Measurements from ENCODE around the gene SF3A1. TPM values are rescaled to one million over a fixed set of nuclear protein-coding genes. Genes with fewer than 3 reads are reported as not detected.

Gene SF3A1
- total RNA-seq, 1 donor from 2014 or later = 157 TPM

DNA sequence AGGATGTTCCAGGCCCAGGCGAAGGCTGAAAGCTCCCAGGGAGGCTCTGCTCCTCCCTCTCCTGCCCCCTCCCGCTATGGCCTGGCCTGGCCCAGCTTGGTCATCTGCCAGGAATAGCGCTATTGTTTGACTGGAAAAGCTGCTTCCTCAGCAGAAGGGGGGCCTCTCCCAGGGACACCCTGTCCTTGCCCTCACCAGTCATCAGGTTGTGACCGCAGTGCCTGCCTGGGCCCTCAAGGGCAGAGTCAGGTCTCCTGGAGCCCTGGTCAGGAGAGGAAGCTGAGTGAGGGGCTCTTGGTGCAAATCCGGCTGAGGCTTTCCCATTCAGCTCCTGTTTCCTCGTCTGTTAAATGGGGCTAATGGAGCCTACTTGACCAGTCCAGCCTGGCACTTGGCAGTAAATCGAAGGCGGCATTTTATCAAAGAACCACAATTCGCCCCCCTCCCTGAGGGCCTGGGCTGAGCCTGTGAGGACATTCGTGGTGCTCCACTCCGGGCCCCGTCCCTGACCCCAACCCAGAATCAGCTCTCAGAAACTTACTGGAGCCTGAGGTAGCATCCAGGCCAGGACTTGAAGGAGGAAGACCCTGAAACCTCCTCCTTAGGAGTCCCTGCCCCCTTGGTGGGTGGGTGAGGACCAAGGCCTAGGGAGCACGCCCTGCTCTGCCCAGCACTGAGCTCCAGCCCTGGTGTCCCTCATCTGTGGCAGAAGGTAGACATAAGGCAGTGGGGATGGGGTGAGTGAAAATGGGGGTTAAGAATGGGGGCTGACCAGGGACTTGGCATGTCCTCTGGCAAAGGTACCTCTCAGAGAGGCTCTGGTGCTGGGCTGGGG lies 65.4 kb downstream of the SF3A1 start:
- Mint-ChIP-seq H3K27ac (ENCODE audit: unreplicated experiment) (no peak overlapping the region), H3K27me3 (ENCODE audit: unreplicated experiment) (peaks cover 6% of the 10 kb centered on the region), H3K9me3 (ENCODE audit: unreplicated experiment) (peaks cover 5% of the 10 kb centered on the region), H3K4me3 (ENCODE audit: unreplicated experiment) (no peak overlapping the region), H3K4me1 (ENCODE audit: low read depth, unreplicated experiment) (peaks cover 4% of the 10 kb centered on the region), H3K36me3 (ENCODE audit: unreplicated experiment) (no peaks in the 10 kb centered on the region)
- DNase-seq = no peak
- TF ChIP-seq, protein P1, sequence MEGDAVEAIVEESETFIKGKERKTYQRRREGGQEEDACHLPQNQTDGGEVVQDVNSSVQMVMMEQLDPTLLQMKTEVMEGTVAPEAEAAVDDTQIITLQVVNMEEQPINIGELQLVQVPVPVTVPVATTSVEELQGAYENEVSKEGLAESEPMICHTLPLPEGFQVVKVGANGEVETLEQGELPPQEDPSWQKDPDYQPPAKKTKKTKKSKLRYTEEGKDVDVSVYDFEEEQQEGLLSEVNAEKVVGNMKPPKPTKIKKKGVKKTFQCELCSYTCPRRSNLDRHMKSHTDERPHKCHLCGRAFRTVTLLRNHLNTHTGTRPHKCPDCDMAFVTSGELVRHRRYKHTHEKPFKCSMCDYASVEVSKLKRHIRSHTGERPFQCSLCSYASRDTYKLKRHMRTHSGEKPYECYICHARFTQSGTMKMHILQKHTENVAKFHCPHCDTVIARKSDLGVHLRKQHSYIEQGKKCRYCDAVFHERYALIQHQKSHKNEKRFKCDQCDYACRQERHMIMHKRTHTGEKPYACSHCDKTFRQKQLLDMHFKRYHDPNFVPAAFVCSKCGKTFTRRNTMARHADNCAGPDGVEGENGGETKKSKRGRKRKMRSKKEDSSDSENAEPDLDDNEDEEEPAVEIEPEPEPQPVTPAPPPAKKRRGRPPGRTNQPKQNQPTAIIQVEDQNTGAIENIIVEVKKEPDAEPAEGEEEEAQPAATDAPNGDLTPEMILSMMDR (IDR thresholded peaks at IDR 0.05; ENCODE audit: partially characterized antibody, unreplicated experiment) = no peak

DNA sequence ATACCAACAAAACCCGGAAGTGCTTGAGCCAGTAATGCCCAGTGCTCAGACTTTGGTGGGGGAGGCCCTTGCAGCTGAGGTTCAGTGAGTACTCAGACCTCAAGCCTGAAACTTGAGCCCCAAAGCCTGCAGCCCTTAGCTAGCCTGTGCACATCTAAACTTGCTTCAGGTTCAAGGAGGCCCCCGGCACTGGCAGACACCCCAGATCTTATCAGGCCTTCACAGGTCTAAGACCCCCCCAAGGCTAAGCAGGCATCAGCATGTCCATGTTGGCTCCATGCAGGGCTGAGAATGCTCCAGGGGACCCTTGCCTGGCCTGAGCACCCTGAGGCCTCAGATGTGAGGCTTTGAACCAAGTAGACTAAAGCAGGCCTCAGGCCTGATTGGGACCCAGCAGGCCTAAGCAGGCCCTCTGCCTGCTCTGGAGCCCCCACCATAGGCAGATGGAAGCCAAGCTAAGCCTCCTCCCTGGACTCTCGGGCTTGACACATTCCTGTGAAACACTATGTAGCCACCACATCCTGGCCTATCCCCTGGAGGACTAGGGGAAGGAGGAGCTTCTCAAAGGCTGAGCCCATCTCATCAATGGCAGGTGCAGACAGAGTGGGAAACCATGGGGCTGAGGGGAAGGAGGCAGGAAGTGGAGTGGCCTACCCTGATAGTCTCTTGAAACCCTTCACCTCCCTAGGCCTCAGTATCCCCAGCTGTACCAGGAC lies 66.2 kb downstream of the SF3A1 start:
- DNase-seq = no peak
- peak overlapping the region; percentile 68 for H3K4me3 Mint-ChIP-seq (ENCODE audit: unreplicated experiment)
- peak overlapping the region; percentile 17 for H3K27ac Mint-ChIP-seq (ENCODE audit: unreplicated experiment)
- no peaks in the 10 kb centered on the region for H3K36me3 Mint-ChIP-seq (ENCODE audit: unreplicated experiment)
- TF ChIP-seq, protein P1 (IDR thresholded peaks at IDR 0.05; ENCODE audit: partially characterized antibody, unreplicated experiment) = no peak
- H3K4me1 Mint-ChIP-seq (ENCODE audit: low read depth, unreplicated experiment) = peaks cover 4% of the 10 kb centered on the region
- peaks cover 6% of the 10 kb centered on the region for H3K27me3 Mint-ChIP-seq (ENCODE audit: unreplicated experiment)
- peaks cover 2% of the 10 kb centered on the region for H3K9me3 Mint-ChIP-seq (ENCODE audit: unreplicated experiment)

DNA sequence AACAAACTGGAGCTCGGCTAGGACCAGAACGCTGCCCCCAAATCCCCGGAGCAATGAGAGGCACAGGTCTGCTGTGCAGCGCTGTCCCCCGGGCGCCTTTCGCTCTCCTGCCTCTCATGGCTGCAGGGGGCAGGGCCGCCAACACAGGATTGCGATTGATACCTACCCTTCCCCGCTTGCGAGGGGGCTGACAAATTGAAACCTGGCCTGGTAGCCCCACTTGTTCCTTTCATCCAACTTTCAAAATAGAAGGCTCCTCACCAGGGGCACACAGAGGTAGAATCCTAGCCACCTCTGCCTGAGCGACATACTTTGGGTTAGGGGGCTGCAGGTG lies 66.7 kb downstream of the SF3A1 start:
- Mint-ChIP-seq H3K27ac (ENCODE audit: unreplicated experiment) (peak overlapping the region; percentile 75), H3K36me3 (ENCODE audit: unreplicated experiment) (no peaks in the 10 kb centered on the region), H3K4me3 (ENCODE audit: unreplicated experiment) (peak overlapping the region; percentile 68), H3K27me3 (ENCODE audit: unreplicated experiment) (peaks cover 6% of the 10 kb centered on the region), H3K4me1 (ENCODE audit: low read depth, unreplicated experiment) (peaks cover 4% of the 10 kb centered on the region), H3K9me3 (ENCODE audit: unreplicated experiment) (peaks cover 2% of the 10 kb centered on the region)
- TF ChIP-seq, protein P1 (IDR thresholded peaks at IDR 0.05; ENCODE audit: partially characterized antibody, unreplicated experiment) = no peak
- DNase-seq = no peak

DNA sequence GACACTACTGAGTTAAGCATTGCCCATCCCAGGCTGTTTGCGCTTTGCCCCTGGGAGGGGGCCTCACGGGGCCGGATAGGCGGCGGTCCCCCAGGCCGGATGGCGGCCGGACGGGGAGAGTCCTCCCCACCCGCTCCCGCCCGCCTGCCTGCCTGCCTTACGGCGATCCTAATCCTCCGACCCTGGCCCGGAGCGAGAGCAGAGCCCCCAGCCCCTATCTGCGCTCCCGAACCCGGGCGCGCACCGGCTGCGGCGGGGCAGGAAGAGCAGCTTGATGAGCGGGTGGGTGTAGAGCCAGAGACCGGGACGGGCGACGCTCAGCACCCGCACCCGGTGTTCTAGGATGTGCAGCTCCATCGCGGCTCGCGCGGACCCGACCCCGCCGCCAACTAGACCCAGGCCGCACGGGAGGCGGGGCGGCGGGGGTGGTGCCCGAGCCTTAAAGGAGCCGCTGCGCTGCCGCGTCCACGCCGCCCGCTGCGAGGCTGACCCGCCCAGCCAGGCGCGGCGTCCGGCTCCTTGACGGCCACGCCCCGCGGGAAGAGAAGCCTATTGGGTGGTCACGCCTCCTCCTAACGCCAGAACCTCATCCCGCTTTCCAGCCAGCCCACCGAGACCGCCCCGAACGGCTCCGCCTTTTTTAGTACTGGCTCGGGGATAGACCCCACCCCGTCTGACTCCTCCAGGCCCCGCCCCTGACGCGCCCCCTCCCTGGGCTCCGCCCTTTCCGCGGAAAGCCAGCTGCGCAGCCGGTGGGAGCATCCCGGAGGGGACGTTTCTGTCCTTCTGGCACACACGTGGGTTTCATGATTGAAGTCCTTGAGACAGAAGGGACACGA lies 67.3 kb downstream of the SF3A1 start, which contains the start of gene CASTOR1:
Gene CASTOR1 (minus strand): TSS at position 365 of the 839 bp plus-strand sequence. CDS start 8 bp downstream, at position 357.
- no peaks in the 10 kb centered on the region for H3K36me3 Mint-ChIP-seq (ENCODE audit: unreplicated experiment)
- peaks cover 2% of the 10 kb centered on the region for H3K9me3 Mint-ChIP-seq (ENCODE audit: unreplicated experiment)
- H3K27ac Mint-ChIP-seq (ENCODE audit: unreplicated experiment) = peak within 1 kb of the TSS; percentile 75
- peaks cover 6% of the 10 kb centered on the region for H3K27me3 Mint-ChIP-seq (ENCODE audit: unreplicated experiment)
- peaks cover 4% of the 10 kb centered on the region for H3K4me1 Mint-ChIP-seq (ENCODE audit: low read depth, unreplicated experiment)
- H3K4me3 Mint-ChIP-seq (ENCODE audit: unreplicated experiment) = peak within 1 kb of the TSS; percentile 80
- DNase-seq = peak; percentile 97
- TF ChIP-seq, protein P1 (IDR thresholded peaks at IDR 0.05; ENCODE audit: partially characterized antibody, unreplicated experiment) = peak; percentile 24
